Nephron (organoid): ENCODE measurements around the gene FUT2.

ENCODE experiments used
- H3K27ac Mint-ChIP-seq, 3 experiments: 2 replicates each; pipeline ENCODE4 v1.8.0; 2020; ENCODE audit warnings: mixed read lengths in 3 of 3, mild to moderate bottlenecking in 2 of 3, moderate library complexity in 1 of 3
- H3K27me3 Mint-ChIP-seq: 2 replicates; pipeline ENCODE4 v1.8.0; 2021; ENCODE audit warnings: low read depth, mild to moderate bottlenecking, moderate library complexity, mixed read lengths
- H3K36me3 Mint-ChIP-seq: 2 replicates; pipeline ENCODE4 v1.8.0; 2020; ENCODE audit warnings: low read depth, mixed read lengths
- H3K4me1 Mint-ChIP-seq: 2 replicates; pipeline ENCODE4 v1.8.0; 2020; ENCODE audit warnings: mixed read lengths
- H3K4me3 Mint-ChIP-seq, 3 experiments: 2 replicates each; pipeline ENCODE4 v1.8.0; 2020; ENCODE audit warnings: mild to moderate bottlenecking in 3 of 3, mixed read lengths in 3 of 3, moderate library complexity in 2 of 3
- H3K9me3 Mint-ChIP-seq: 2 replicates; pipeline ENCODE4 v1.8.0; 2020; ENCODE audit warnings: mixed read lengths
- TF ChIP-seq, protein P1 (sequence below), 3 experiments: fragments of 200-600 bp; sonication (generic); IDR thresholded peaks; one replicate each; pipeline ENCODE4 v1.5.0; 2021; ENCODE audit warnings: antibody characterized with exemption in 3 of 3; ENCODE audit not compliant: unreplicated experiment in 3 of 3

Gene FUT2

DNA sequence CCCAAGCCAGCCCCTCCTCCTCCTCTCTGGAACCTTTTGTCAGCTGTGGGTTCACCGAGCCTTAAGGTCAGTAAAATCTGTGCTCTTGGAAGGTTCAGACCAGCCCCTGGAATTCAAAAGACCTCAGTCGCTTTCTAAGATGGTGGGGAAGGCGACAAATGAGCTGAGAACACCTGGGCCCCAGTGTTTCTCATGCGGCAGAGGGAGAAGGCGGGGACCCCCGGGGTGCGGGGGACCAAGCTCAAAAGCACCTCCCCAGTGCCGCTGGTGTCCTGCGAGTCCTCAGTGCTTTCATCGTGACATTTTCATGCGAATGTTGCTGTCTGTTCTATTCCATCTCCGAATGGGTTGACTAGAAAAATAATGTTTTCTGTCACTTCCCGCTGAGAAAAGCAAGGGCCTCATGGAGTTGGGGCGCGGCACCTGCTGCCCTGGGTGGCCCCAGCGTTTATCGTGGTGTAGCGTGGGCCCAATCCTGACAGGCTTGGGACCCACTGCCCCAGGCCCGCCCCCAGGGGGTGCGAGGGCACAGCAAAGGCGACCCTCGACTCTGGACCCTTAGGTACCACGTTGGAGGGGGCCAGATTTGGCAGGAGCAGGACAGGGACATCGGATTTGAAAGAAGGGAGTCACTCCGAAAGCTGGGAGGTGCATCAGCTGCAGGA, 22.2 kb upstream of the FUT2 start:
- peaks cover 18% of the 10 kb centered on the region for H3K4me1 Mint-ChIP-seq
- no peak overlapping the region for H3K27ac Mint-ChIP-seq
- TF ChIP-seq, protein P1, sequence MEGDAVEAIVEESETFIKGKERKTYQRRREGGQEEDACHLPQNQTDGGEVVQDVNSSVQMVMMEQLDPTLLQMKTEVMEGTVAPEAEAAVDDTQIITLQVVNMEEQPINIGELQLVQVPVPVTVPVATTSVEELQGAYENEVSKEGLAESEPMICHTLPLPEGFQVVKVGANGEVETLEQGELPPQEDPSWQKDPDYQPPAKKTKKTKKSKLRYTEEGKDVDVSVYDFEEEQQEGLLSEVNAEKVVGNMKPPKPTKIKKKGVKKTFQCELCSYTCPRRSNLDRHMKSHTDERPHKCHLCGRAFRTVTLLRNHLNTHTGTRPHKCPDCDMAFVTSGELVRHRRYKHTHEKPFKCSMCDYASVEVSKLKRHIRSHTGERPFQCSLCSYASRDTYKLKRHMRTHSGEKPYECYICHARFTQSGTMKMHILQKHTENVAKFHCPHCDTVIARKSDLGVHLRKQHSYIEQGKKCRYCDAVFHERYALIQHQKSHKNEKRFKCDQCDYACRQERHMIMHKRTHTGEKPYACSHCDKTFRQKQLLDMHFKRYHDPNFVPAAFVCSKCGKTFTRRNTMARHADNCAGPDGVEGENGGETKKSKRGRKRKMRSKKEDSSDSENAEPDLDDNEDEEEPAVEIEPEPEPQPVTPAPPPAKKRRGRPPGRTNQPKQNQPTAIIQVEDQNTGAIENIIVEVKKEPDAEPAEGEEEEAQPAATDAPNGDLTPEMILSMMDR (IDR thresholded peaks at IDR 0.05; ENCODE audit: unreplicated experiment in 3 of 3) = no peak
- no peaks in the 10 kb centered on the region for H3K9me3 Mint-ChIP-seq
- H3K27me3 Mint-ChIP-seq = peaks cover 8% of the 10 kb centered on the region
- no peak overlapping the region for H3K4me3 Mint-ChIP-seq
- H3K36me3 Mint-ChIP-seq = no peaks in the 10 kb centered on the region

DNA sequence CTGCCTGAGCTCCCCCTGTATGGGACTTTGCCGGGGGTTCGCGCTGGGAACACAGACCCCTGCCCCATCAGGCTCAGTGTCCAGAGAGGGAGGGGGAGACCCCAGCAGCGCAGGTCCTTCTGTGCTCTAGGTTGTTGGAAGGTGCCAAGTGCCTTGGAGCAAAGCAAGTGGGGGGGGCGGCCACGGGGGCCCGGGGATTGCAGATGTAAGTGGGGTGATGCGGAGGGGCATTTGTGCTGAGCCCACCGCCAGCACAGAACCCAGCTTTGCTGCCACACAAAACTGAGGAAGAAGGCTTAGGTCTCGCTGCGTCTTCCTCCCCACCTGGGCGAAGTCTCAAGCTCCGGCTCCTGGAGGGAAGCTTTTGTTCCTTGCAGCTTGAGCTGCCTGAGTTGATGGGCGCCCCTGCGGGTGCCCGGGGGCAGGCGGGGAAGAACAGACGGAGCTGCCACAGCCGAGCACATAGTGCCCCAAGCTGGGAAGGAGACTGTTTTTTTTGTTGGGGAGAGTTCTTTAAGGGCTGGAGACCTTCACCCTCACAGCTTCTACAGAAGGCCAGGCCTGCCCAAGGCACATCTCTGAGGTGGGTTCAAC, 21.5 kb upstream of the FUT2 start:
- Mint-ChIP-seq H3K4me3 (no peak overlapping the region), H3K27ac (no peak overlapping the region), H3K4me1 (peaks cover 18% of the 10 kb centered on the region), H3K27me3 (peaks cover 8% of the 10 kb centered on the region), H3K36me3 (no peaks in the 10 kb centered on the region), H3K9me3 (no peaks in the 10 kb centered on the region)
- TF ChIP-seq, protein P1 (IDR thresholded peaks at IDR 0.05; ENCODE audit: unreplicated experiment in 3 of 3) = no peak

DNA sequence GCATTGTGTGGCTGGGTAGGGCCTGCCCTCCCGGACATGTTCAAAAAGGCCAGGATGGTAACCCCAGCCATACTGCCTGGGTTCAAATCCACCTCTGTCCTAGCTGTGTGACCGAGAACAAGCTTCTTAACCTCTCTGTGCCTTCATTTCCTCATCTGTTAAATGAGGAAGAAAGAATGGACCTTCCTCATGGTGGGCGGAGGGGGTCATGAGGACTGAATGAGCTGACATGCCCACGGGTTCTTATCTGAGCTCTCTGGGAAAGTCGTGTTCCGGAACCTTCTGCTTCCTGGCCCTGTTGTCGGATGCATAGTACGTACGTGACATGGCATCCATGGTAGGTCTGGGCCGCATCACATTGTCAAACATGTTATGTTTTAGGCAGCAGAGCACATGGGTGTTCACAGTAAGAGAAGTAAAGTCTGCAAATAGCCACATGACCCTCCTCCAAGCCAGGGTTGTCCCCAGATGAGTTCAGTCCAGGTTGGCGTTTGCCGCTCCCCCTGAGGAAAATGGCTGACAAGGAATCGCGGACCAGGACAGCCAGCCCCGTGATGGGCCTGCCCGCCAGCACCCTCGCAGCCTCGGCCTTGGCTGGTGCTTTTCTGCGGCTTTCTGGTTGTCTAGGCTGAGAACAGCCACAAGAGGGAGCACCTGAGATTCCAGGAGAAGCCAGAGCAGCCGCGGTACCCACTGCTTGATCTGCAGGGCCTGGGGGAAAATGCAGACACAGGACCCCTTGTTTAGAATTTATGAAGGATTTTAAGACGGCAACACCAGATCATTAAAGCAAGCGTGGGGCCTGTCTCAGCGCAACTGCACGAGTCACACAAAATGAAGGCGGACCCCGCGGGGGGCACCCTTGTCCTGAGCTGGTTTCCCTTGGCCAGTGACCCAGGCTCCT, 20.6 kb upstream of the FUT2 start:
- H3K4me3 Mint-ChIP-seq = no peak overlapping the region

DNA sequence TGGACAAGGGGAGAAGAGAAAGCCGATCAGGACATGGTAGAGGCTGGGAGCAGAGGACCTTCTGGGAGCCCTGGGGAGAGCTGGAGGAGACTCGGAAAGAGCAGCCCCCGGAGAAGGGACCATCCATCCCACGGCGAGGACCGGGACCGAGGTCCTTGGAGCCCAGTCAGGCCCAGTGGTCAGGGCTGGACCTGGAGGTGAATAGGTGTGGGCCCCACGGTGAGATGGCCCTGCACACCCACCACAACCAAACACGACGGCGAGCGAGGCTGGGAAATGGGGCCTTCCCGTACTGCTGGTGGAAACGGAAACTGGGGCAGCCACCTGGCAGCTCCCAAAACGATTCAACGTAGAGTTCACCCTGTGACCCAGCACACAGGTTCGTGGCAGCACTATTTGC, 19.3 kb upstream of the FUT2 start:
- Mint-ChIP-seq H3K27ac (no peak overlapping the region), H3K36me3 (no peaks in the 10 kb centered on the region), H3K4me3 (no peak overlapping the region), H3K9me3 (no peaks in the 10 kb centered on the region), H3K27me3 (peaks cover 8% of the 10 kb centered on the region), H3K4me1 (peaks cover 19% of the 10 kb centered on the region)
- TF ChIP-seq, protein P1 (IDR thresholded peaks at IDR 0.05; ENCODE audit: unreplicated experiment in 3 of 3) = no peak

More for the DNA sequence above, 20.6 kb upstream of the FUT2 start:
- H3K9me3 Mint-ChIP-seq = no peaks in the 10 kb centered on the region
- peaks cover 18% of the 10 kb centered on the region for H3K4me1 Mint-ChIP-seq
- TF ChIP-seq, protein P1 (IDR thresholded peaks at IDR 0.05; ENCODE audit: unreplicated experiment in 3 of 3) = peak; percentile 79 to 87 (median 82)
- H3K27ac Mint-ChIP-seq = peak overlapping the region; percentile 45 to 85 (median 84)
- no peaks in the 10 kb centered on the region for H3K36me3 Mint-ChIP-seq
- peaks cover 8% of the 10 kb centered on the region for H3K27me3 Mint-ChIP-seq

DNA sequence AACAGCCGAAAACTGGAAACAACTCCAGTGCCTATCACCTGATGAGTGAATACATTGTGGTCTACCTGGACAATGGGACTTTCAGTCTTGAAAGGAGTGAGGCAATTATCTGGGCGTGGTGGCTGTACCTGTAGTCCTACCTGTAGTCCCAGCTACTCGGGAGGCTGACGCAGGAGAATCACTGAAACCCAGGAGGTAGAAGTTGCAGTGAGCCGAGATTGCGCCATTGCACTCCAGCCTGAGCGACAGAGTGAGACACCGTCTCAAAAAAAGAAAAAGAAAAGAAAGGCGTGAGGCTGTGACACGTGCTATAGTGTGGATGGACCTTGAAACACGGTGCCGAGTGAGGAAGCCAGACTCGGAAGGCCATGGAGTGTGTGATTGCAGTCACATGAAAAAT, 18.9 kb upstream of the FUT2 start:
- Mint-ChIP-seq H3K4me1 (peaks cover 19% of the 10 kb centered on the region), H3K27ac (no peak overlapping the region), H3K27me3 (peaks cover 8% of the 10 kb centered on the region), H3K4me3 (no peak overlapping the region), H3K9me3 (no peaks in the 10 kb centered on the region), H3K36me3 (no peaks in the 10 kb centered on the region)
- TF ChIP-seq, protein P1 (IDR thresholded peaks at IDR 0.05; ENCODE audit: unreplicated experiment in 3 of 3) = no peak
